Measurements from ENCODE around the gene ANKZF1. TPM values are rescaled to one million over a fixed set of nuclear protein-coding genes. Genes with fewer than 3 reads are reported as not detected.

The ANKZF1 gene
- total and polyA plus RNA-seq, 8 donors, result 17.7 to 85.0 (median 31.3) TPM

DNA sequence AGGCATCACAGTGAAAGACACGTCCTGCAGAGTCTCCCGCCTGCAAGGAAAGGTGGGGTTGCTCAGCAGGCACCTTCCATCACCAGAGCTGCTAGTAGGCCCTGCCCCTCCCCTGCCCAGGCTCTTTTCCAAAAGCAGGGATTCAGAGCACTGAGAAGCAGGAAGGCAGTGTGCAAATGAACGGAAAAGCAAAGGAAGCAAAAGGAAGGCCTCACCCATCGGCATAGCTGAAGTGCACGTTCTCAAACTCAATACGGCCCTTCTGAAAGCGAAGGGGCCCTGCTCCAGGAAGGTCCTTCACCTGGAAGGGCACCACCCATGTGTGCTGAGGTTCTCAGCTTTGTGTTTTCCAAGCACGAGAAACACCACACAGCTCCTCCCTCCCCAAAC, 16.6 kb upstream of the ANKZF1 start:
- intact Hi-C loops (cut with DNase I), result no loop called here
- H3K27ac ChIP-seq, result no peak overlapping the region
- no peak for DNase-seq
- H3K4me1 ChIP-seq, result peaks cover 0 to 10% (median 7%) of the 10 kb centered on the region in 3 donors
- no peaks in the 10 kb centered on the region for H3K27me3 ChIP-seq
- no peak for ATAC-seq
- H3K9me3 ChIP-seq, result no peaks in the 10 kb centered on the region
- FAIRE-seq, result no peak
- 86 to 89% methylated on average over 8 of the region's 8 CpGs for WGBS, 2 donors
- peaks cover 0 to 8% (median 0%) of the 10 kb centered on the region in 3 donors for H3K36me3 ChIP-seq
- no peak overlapping the region for H3K4me3 ChIP-seq
- TF ChIP-seq, protein P1, sequence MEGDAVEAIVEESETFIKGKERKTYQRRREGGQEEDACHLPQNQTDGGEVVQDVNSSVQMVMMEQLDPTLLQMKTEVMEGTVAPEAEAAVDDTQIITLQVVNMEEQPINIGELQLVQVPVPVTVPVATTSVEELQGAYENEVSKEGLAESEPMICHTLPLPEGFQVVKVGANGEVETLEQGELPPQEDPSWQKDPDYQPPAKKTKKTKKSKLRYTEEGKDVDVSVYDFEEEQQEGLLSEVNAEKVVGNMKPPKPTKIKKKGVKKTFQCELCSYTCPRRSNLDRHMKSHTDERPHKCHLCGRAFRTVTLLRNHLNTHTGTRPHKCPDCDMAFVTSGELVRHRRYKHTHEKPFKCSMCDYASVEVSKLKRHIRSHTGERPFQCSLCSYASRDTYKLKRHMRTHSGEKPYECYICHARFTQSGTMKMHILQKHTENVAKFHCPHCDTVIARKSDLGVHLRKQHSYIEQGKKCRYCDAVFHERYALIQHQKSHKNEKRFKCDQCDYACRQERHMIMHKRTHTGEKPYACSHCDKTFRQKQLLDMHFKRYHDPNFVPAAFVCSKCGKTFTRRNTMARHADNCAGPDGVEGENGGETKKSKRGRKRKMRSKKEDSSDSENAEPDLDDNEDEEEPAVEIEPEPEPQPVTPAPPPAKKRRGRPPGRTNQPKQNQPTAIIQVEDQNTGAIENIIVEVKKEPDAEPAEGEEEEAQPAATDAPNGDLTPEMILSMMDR (IDR thresholded peaks at IDR 0.05), result no peak

DNA sequence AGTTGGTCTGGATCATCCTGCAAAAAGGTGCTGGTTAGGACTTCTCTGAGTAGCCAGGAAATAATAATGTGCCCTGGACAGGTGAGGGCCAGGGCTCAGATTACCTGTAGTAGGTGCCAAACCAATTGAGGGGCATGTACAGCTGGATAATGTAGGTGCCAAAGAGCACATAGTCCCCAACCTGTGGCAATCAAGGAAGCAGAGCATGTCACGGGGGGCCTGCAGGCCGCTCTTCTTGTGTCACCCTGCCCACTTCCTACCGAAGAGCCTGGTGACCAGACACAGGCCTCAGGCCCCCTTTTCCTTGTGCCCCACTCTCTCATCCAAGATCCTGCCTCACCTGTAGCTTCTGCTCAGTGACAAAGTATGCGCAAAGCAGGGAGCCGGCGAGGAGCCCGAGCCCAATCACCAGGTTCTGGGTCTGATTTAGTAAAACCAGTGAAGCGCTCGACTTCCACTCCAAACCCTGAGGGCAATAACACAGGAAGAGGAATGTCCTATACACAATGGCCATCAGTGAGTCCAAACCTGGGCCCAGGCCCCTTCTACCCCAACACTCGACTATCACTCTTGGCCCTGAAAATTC, 16.0 kb upstream of the ANKZF1 start:
- peaks cover 0 to 8% (median 0%) of the 10 kb centered on the region in 3 donors for H3K36me3 ChIP-seq
- H3K9me3 ChIP-seq, result no peaks in the 10 kb centered on the region
- no peak overlapping the region for H3K4me3 ChIP-seq
- peaks cover 0 to 13% (median 12%) of the 10 kb centered on the region in 3 donors for H3K4me1 ChIP-seq
- no peak overlapping the region for H3K27ac ChIP-seq
- ATAC-seq (no peak), DNase-seq (no peak), FAIRE-seq (no peak)
- intact Hi-C loops (cut with DNase I), result no loop called here
- 92 to 96% methylated on average over 10 of the region's 10 CpGs for WGBS, 2 donors
- no peaks in the 10 kb centered on the region for H3K27me3 ChIP-seq
- TF ChIP-seq, protein P1 (IDR thresholded peaks at IDR 0.05), result no peak

DNA sequence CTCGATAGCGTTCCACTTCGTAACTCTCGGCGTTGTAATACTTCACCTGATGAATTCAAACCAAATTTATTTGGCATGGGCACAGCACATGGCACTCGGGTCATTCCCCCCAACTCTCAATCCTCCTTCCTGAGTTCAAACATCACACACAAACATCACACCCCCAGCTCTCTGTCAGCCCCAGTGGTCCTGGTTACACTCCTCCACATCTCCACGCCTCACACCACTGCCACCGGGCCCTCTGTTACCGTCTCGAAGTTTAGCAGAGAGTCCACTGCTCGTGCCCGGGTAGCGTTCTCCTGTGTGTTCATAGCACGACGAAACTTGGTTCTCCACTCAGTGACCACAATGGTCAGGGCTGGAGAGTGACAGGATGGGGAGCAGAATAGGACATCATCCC, 15.5 kb upstream of the ANKZF1 start:
- DNase-seq, result no peak

DNA sequence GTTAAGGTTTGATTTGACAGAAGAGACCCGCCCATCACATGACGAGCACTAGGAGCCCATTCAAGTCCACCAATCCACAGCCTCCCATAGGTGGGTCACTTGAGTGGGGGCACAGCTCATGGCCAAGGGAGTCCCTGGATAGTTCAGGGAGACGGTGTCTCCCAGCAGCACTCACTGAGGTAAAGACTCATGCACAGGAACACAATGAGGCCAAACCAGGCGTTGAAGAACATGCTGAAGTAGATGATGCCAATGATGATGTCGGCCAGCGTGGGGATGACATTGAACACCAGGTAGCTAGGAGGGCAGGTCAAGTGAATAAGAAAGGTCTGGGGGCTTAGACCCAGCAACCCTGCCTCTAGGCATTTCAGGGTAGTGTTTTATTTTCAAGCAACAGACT, 14.8 kb upstream of the ANKZF1 start:
- DNase-seq, result no peak
- Histone ChIP-seq H3K36me3 (peaks cover 0 to 11% (median 0%) of the 10 kb centered on the region in 3 donors), H3K27me3 (no peaks in the 10 kb centered on the region), H3K4me1 (peaks cover 7 to 20% (median 17%) of the 10 kb centered on the region in 3 donors), H3K27ac (no peak overlapping the region), H3K4me3 (no peak overlapping the region), H3K9me3 (no peaks in the 10 kb centered on the region)
- 88 to 94% methylated on average over 6 of the region's 6 CpGs for whole genome bisulfite sequencing, 2 donors
- no peak for ATAC-seq
- intact Hi-C loops (cut with DNase I), result no loop called here
- TF ChIP-seq, protein P1 (IDR thresholded peaks at IDR 0.05), result no peak
- no peak for FAIRE-seq

More for the DNA sequence above, 15.5 kb upstream of the ANKZF1 start:
- Histone ChIP-seq H3K27ac (no peak overlapping the region), H3K9me3 (no peaks in the 10 kb centered on the region), H3K4me1 (peaks cover 1 to 15% (median 12%) of the 10 kb centered on the region in 3 donors), H3K27me3 (no peaks in the 10 kb centered on the region), H3K36me3 (peaks cover 0 to 8% (median 0%) of the 10 kb centered on the region in 3 donors), H3K4me3 (no peak overlapping the region)
- ATAC-seq (no peak), FAIRE-seq (no peak)
- intact Hi-C loops (cut with DNase I), result no loop called here
- 93 to 96% methylated on average over 15 of the region's 15 CpGs for WGBS, 2 donors
- TF ChIP-seq, protein P1 (IDR thresholded peaks at IDR 0.05), result no peak

DNA sequence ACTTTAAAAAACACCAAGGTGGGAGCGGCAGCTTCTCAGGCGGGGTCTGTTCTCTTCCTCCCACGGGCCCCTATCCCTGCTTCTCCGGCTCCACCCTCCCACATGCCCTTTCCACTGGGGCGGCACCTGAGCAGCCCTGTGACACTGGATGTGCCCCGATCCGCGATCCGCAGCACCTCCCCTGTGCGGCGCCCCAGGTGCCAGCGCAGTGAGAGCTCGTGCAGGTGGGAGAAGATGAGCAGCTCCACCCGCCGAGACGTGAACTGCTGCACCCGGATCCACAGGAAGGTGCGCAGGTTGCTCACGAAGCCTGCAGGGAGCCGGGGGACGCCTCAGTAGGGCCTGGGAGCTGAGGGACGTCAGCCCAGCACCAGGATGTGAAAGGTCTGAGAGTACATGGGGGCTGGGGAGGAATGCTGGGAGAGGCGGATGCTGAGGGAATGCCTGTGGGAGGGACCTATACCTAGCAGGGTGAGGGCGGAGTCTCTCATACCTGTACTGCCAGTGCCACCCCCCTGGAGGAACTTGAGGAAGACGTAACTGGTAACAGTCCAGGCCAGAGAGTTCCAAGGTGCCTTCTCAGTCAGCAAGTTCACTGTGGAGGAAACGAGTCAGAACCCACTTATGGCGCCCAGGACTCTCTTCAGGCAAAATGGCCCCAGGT, 13.6 kb upstream of the ANKZF1 start:
- WGBS, 2 donors, result 88 to 92% methylated on average over 26 to 27 of the region's 27 CpGs
- intact Hi-C loops (cut with DNase I), result no loop called here
- Histone ChIP-seq H3K27me3 (no peaks in the 10 kb centered on the region), H3K36me3 (peaks cover 0 to 21% (median 0%) of the 10 kb centered on the region in 3 donors), H3K9me3 (no peaks in the 10 kb centered on the region), H3K4me1 (peaks cover 7 to 20% (median 17%) of the 10 kb centered on the region in 3 donors), H3K27ac (no peak overlapping the region), H3K4me3 (no peak overlapping the region)
- peak in 1 of 6 donors; percentile 70 for DNase-seq
- no peak for ATAC-seq
- TF ChIP-seq, protein P1 (IDR thresholded peaks at IDR 0.05), result no peak
- FAIRE-seq, result no peak
